ENCODE results near the gene FMNL1. TPM values are rescaled to one million over a fixed set of nuclear protein-coding genes. Genes with fewer than 3 reads are reported as not detected.

FMNL1 gene
- total and polyA plus RNA-seq, 10 of the 15 experiments (the other 5 are each of a cell fraction or from before 2014, with no cell fraction given), result 3.3 to 108 (median 19.5) TPM

DNA sequence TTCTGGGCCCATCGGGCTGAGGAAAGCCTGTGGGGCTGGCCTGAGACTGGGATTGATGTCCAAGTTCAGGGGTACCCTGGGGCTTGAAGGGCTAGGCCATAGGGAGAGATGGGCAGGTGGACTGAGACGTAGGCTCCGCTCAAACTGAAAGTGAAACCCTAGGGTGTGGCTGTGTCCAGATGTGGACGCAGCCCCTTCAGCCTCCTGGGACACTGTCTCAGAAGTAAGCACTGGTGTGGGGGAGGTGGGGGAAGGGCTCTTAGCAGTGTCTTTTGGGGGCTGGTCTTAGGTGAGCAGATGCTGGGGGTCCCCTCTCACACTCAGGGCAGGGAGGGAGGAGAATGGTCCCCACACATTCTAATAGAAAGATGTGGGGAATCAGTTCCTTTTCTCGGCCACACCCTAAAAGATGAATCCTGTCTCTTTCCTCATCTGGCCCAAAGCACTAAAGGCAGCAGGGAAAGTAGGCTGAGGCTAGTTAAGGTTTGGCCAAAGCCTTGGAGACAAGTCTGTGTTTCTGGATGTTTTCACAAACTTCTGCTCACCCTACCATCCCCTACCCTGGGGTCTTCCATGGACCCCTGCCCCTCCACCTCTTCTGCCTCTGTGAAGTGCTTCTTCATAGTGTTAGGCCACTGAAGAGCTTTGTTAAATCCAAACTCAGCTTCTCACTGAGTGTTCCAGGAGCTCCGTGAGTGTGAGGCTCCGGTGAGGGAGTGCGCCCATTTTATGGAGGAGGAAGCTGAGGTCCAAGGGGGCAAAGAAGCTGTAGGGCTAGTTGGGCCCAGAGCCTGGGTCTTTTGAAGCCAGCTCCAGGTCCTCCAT, 5.6 kb downstream of the FMNL1 start:
- in situ Hi-C loops (cut with MboI) (no loop called here), intact Hi-C loops (cut with micrococcal nuclease; ENCODE audit: unreplicated experiment) (loop anchor here (5.0 kb wide), 1 partner anchor 90 kb away; the partner anchor contains the start of gene MAP3K14)
- CTCF ChIA-PET, result interaction anchor here (0.6 to 12.8 kb wide), 15 partner anchors 7 to 185 kb away, joined by 3 to 429 read pairs (median 7); partner anchors contain the start of genes ACBD4, FMNL1 and HEXIM1
- POLR2A ChIA-PET, result interaction anchor here (0.5 to 11.4 kb wide), 12 partner anchors 20 to 186 kb away, joined by 3 to 140 read pairs (median 8); partner anchors contain the start of genes HEXIM1, HEXIM2 and MAP3K14
- ATAC-seq (peak; percentile 40), FAIRE-seq (peak; percentile 79), DNase-seq (ENCODE audit: low read depth, low spot score) (peak; percentile 54)
- peak overlapping the region; percentile 100 for H3K27ac ChIP-seq (ENCODE audit: control insufficient read depth, insufficient read depth)
- no peak overlapping the region for H2AFZ ChIP-seq (ENCODE audit: control insufficient read depth, low read depth, low read length)
- H3K4me3 ChIP-seq, result peak overlapping the region; percentile 89
- H3K9ac ChIP-seq (ENCODE audit: control insufficient read depth, insufficient read depth, low read length), result peak overlapping the region; percentile 92
- 2% methylated on average over 8 of the region's 8 CpGs for WGBS (ENCODE audit: insufficient coverage, insufficient replicate concordance, low lambda C conversion rate, missing lambda C conversion rate)
- no peaks in the 10 kb centered on the region for H4K20me1 ChIP-seq (ENCODE audit: control insufficient read depth, insufficient read depth)
- peaks cover 0 to 5% of the 10 kb centered on the region in 2 experiments; a peak in 2 of 4 replicates for H3K36me3 ChIP-seq (ENCODE audit: control insufficient read depth in 2 of 2, insufficient read depth in 2 of 2, low read length in 1 of 2)
- RAD21 ChIA-PET (ENCODE audit: unreplicated experiment), result interaction anchor here (0.7 to 10.1 kb wide), 9 partner anchors 6 to 146 kb away, joined by 3 to 225 read pairs (median 10); partner anchors contain the start of genes FMNL1 and MAP3K14
- peak overlapping the region; percentile 100 for H3K4me2 ChIP-seq (ENCODE audit: control insufficient read depth, insufficient read depth)
- peaks cover 74% of the 10 kb centered on the region for H3K4me1 ChIP-seq (ENCODE audit: control insufficient read depth, insufficient read depth, low read length)
- H3K79me2 ChIP-seq (ENCODE audit: control insufficient read depth, insufficient read depth, low read length), result peaks cover 89% of the 10 kb centered on the region
- BruUV-seq (replicated peaks), result no TSS peak
- SMC1A ChIA-PET (ENCODE audit: uncharacterized antibody, unreplicated experiment), result interaction anchor here (0.7 to 11.4 kb wide), 9 partner anchors 10 to 150 kb away, joined by 3 to 201 read pairs (median 7); partner anchors contain the start of gene MAP3K14
- no peaks in the 10 kb centered on the region for H3K9me3 ChIP-seq (replicated peaks; ENCODE audit: control insufficient read depth, insufficient read depth, low read length)
- no peaks in the 10 kb centered on the region for H3K27me3 ChIP-seq (replicated peaks in 1 of 2; ENCODE audit: control insufficient read depth in 2 of 2, insufficient read depth in 2 of 2, low read length in 1 of 2)
- no peak for TF ChIP-seq ZNF24 (IDR thresholded peaks at IDR 0.05)
- 0 out of 2 replicates have a peak, but pooled peaks have one; percentile 22 for TF ChIP-seq ATF7 (IDR thresholded peaks at IDR 0.05; ENCODE audit: low read depth)
- TF ChIP-seq POU2F2 (IDR thresholded peaks at IDR 0.05; ENCODE audit: borderline replicate concordance, low read depth, low read length), result 0 out of 3 replicates have a peak, but pooled peaks have one; percentile 14
- TF ChIP-seq, protein P1, sequence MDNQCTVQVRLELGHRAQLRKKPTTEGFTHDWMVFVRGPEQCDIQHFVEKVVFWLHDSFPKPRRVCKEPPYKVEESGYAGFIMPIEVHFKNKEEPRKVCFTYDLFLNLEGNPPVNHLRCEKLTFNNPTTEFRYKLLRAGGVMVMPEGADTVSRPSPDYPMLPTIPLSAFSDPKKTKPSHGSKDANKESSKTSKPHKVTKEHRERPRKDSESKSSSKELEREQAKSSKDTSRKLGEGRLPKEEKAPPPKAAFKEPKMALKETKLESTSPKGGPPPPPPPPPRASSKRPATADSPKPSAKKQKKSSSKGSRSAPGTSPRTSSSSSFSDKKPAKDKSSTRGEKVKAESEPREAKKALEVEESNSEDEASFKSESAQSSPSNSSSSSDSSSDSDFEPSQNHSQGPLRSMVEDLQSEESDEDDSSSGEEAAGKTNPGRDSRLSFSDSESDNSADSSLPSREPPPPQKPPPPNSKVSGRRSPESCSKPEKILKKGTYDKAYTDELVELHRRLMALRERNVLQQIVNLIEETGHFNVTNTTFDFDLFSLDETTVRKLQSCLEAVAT (IDR thresholded peaks at IDR 0.05), result no peak
- no peak for TF ChIP-seq SREBF1 (IDR thresholded peaks at IDR 0.05; ENCODE audit: low read length)
- TF ChIP-seq TCF7 (IDR thresholded peaks at IDR 0.05; ENCODE audit: borderline replicate concordance), result no peak
- TF ChIP-seq, protein P2, sequence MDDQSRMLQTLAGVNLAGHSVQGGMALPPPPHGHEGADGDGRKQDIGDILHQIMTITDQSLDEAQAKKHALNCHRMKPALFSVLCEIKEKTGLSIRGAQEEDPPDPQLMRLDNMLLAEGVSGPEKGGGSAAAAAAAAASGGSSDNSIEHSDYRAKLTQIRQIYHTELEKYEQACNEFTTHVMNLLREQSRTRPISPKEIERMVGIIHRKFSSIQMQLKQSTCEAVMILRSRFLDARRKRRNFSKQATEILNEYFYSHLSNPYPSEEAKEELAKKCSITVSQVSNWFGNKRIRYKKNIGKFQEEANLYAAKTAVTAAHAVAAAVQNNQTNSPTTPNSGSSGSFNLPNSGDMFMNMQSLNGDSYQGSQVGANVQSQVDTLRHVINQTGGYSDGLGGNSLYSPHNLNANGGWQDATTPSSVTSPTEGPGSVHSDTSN (IDR thresholded peaks at IDR 0.05; ENCODE audit: insufficient replicate concordance, low read depth, low read length), result no peak
- TF ChIP-seq, protein P3, sequence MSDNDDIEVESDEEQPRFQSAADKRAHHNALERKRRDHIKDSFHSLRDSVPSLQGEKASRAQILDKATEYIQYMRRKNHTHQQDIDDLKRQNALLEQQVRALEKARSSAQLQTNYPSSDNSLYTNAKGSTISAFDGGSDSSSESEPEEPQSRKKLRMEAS (IDR thresholded peaks at IDR 0.05; ENCODE audit: low read depth, low read length), result 0 out of 2 replicates have a peak, but pooled peaks have one; percentile 9
- TF ChIP-seq, protein P4, sequence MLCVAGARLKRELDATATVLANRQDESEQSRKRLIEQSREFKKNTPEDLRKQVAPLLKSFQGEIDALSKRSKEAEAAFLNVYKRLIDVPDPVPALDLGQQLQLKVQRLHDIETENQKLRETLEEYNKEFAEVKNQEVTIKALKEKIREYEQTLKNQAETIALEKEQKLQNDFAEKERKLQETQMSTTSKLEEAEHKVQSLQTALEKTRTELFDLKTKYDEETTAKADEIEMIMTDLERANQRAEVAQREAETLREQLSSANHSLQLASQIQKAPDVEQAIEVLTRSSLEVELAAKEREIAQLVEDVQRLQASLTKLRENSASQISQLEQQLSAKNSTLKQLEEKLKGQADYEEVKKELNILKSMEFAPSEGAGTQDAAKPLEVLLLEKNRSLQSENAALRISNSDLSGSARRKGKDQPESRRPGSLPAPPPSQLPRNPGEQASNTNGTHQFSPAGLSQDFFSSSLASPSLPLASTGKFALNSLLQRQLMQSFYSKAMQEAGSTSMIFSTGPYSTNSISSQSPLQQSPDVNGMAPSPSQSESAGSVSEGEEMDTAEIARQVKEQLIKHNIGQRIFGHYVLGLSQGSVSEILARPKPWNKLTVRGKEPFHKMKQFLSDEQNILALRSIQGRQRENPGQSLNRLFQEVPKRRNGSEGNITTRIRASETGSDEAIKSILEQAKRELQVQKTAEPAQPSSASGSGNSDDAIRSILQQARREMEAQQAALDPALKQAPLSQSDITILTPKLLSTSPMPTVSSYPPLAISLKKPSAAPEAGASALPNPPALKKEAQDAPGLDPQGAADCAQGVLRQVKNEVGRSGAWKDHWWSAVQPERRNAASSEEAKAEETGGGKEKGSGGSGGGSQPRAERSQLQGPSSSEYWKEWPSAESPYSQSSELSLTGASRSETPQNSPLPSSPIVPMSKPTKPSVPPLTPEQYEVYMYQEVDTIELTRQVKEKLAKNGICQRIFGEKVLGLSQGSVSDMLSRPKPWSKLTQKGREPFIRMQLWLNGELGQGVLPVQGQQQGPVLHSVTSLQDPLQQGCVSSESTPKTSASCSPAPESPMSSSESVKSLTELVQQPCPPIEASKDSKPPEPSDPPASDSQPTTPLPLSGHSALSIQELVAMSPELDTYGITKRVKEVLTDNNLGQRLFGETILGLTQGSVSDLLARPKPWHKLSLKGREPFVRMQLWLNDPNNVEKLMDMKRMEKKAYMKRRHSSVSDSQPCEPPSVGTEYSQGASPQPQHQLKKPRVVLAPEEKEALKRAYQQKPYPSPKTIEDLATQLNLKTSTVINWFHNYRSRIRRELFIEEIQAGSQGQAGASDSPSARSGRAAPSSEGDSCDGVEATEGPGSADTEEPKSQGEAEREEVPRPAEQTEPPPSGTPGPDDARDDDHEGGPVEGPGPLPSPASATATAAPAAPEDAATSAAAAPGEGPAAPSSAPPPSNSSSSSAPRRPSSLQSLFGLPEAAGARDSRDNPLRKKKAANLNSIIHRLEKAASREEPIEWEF (IDR thresholded peaks at IDR 0.05; ENCODE audit: insufficient replicate concordance, low read depth, low read length), result no peak
- no peak for TF ChIP-seq YY1 (IDR thresholded peaks at IDR 0.05; ENCODE audit: low read depth, low read length)
- TF ChIP-seq, protein P5, sequence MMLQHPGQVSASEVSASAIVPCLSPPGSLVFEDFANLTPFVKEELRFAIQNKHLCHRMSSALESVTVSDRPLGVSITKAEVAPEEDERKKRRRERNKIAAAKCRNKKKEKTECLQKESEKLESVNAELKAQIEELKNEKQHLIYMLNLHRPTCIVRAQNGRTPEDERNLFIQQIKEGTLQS (IDR thresholded peaks at IDR 0.05; ENCODE audit: borderline replicate concordance, extremely low read depth, low read depth, low read length), result no peak
- TF ChIP-seq NFXL1 (IDR thresholded peaks at IDR 0.05; ENCODE audit: borderline replicate concordance), result no peak
- TF ChIP-seq NBN (IDR thresholded peaks at IDR 0.05), result 0 out of 2 replicates have a peak, but pooled peaks have one; percentile 42
